Neural progenitor cell (in vitro differentiated cells): Measurements from ENCODE around the gene SEBOX. TPM values are rescaled to one million over a fixed set of nuclear protein-coding genes. Genes with fewer than 3 reads are reported as not detected.

Experiments
- DNase-seq: peaks from one replicate; pipeline ENCODE4 v3.0.0-alpha.2; 2016; ENCODE audit warnings: low spot score
- H2AFZ ChIP-seq: fragments of 200-600 bp; sonication (generic); replicated peaks from 2 replicates; pipeline ENCODE4 v1.6.1; 2016; ENCODE audit warnings: antibody characterized with exemption
- H3F3A ChIP-seq: fragments of 200-600 bp; sonication (generic); 2 replicates; pipeline ENCODE4 v1.6.1; 2016; ENCODE audit warnings: antibody characterized with exemption, low read depth
- H3K27ac ChIP-seq: fragments of 200-600 bp; sonication (generic); 2 replicates; pipeline ENCODE4 v1.5.1; 2016; ENCODE audit warnings: mild to moderate bottlenecking
- H3K27me3 ChIP-seq: fragments of 200-600 bp; sonication (generic); 2 replicates; pipeline ENCODE4 v1.6.1; 2016; ENCODE audit warnings: mild to moderate bottlenecking, moderate library complexity
- H3K36me3 ChIP-seq: fragments of 200-600 bp; sonication (generic); 2 replicates; pipeline ENCODE4 v1.5.1; 2016
- H3K4me1 ChIP-seq: fragments of 200-600 bp; sonication (generic); 2 replicates; pipeline ENCODE4 v1.6.1; 2016; ENCODE audit warnings: mixed run types
- H3K4me2 ChIP-seq: fragments of 200-600 bp; sonication (generic); 2 replicates; pipeline ENCODE4 v1.6.1; 2016
- H3K4me3 ChIP-seq: fragments of 200-600 bp; sonication (generic); 2 replicates; pipeline ENCODE4 v1.5.1; 2016
- H3K79me2 ChIP-seq: fragments of 200-600 bp; sonication (generic); 2 replicates; pipeline ENCODE4 v1.6.1; 2016; ENCODE audit warnings: low read depth
- H3K9ac ChIP-seq: fragments of 200-600 bp; sonication (generic); 2 replicates; pipeline ENCODE4 v1.6.1; 2016
- H3K9me3 ChIP-seq: fragments of 200-600 bp; sonication (generic); 2 replicates; pipeline ENCODE4 v1.5.1; 2016; ENCODE audit warnings: low read depth
- H4K20me1 ChIP-seq: fragments of 200-600 bp; sonication (generic); 2 replicates; pipeline ENCODE4 v1.6.1; 2016; ENCODE audit warnings: low read depth
- H3K27ac Mint-ChIP-seq: 3 replicates; pipeline ENCODE4 v1.8.0; 2021; ENCODE audit warnings: mixed read lengths
- H3K27me3 Mint-ChIP-seq: 2 replicates; pipeline ENCODE4 v1.8.0; 2022; ENCODE audit warnings: low read depth, mild to moderate bottlenecking, inconsistent platforms, moderate library complexity, mixed read lengths; ENCODE audit not compliant: insufficient read depth
- H3K36me3 Mint-ChIP-seq: 3 replicates; pipeline ENCODE4 v1.8.0; 2021; ENCODE audit warnings: mixed read lengths
- H3K4me1 Mint-ChIP-seq: 3 replicates; pipeline ENCODE4 v1.8.0; 2021; ENCODE audit warnings: mixed read lengths
- H3K4me3 Mint-ChIP-seq: 3 replicates; pipeline ENCODE4 v1.8.0; 2021; ENCODE audit warnings: mild to moderate bottlenecking, moderate library complexity, mixed read lengths
- H3K9me3 Mint-ChIP-seq: 3 replicates; pipeline ENCODE4 v1.8.0; 2020; ENCODE audit warnings: mixed read lengths
- EZH2 ChIP-seq: fragments of 200-600 bp; sonication (generic); IDR thresholded peaks from 2 replicates; pipeline ENCODE4 v1.6.1; 2017; ENCODE audit warnings: antibody characterized with exemption, mild to moderate bottlenecking, moderate library complexity
- EZH2phosphoT487 ChIP-seq: fragments of 200-600 bp; sonication (generic); IDR thresholded peaks from 2 replicates; pipeline ENCODE4 v1.6.1; 2017; ENCODE audit warnings: antibody characterized with exemption
- total RNA-seq: library from RNA; depleted of rRNA; stranded (reverse); fragments of >200 nt; gene quantifications from 2 replicates; pipeline ENCODE4 v1.2.3, GENCODE V29; 2015; ENCODE audit warnings: low replicate concordance
- TF ChIP-seq, protein P1 (sequence below): fragments of 200-600 bp; sonication (generic); IDR thresholded peaks from 2 replicates; pipeline ENCODE4 v1.5.1; 2017; ENCODE audit warnings: antibody characterized with exemption, mild to moderate bottlenecking

The SEBOX gene
- total RNA-seq, 1 donor from 2014 or later, result not detected

DNA sequence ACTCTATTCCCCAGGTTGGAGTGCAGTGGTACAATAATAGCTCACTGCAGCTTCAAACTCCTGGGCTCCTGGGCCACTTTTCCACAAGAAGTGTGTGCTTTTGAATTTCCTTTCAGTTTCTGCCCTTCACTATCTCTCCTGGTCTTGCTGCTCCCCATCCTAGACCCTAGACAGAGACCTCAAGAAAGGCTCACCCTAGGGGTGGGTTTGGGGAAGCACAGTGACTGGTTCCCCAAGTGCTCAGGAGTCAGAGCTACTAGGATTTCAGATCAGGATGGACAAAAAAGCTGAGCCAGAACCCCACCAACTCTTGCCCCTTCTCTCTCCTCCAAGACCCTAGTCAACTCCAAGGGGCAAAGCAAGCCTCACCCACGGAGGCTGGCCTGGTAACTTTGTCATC, 1.6 kb upstream of the SEBOX start:
- Histone ChIP-seq H3K27ac (no peak overlapping the region), H3K9me3 (no peaks in the 10 kb centered on the region), H2AFZ (no peak overlapping the region), H3F3A (peaks cover 20% of the 10 kb centered on the region), H3K36me3 (no peaks in the 10 kb centered on the region), H3K4me2 (no peak overlapping the region), H4K20me1 (peaks cover 8% of the 10 kb centered on the region), H3K4me3 (no peak overlapping the region), H3K9ac (no peak overlapping the region), H3K79me2 (no peaks in the 10 kb centered on the region), H3K4me1 (peaks cover 13% of the 10 kb centered on the region), H3K27me3 (no peaks in the 10 kb centered on the region)
- TF ChIP-seq EZH2phosphoT487 (no peak), EZH2 (no peak)
- TF ChIP-seq, protein P1, sequence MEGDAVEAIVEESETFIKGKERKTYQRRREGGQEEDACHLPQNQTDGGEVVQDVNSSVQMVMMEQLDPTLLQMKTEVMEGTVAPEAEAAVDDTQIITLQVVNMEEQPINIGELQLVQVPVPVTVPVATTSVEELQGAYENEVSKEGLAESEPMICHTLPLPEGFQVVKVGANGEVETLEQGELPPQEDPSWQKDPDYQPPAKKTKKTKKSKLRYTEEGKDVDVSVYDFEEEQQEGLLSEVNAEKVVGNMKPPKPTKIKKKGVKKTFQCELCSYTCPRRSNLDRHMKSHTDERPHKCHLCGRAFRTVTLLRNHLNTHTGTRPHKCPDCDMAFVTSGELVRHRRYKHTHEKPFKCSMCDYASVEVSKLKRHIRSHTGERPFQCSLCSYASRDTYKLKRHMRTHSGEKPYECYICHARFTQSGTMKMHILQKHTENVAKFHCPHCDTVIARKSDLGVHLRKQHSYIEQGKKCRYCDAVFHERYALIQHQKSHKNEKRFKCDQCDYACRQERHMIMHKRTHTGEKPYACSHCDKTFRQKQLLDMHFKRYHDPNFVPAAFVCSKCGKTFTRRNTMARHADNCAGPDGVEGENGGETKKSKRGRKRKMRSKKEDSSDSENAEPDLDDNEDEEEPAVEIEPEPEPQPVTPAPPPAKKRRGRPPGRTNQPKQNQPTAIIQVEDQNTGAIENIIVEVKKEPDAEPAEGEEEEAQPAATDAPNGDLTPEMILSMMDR, result no peak
- no peak for DNase-seq
- peaks cover 3% of the 10 kb centered on the region for H3K27me3 Mint-ChIP-seq
- peaks cover 17% of the 10 kb centered on the region for H3K4me1 Mint-ChIP-seq
- H3K36me3 Mint-ChIP-seq, result no peaks in the 10 kb centered on the region
- no peaks in the 10 kb centered on the region for H3K9me3 Mint-ChIP-seq
- no peak overlapping the region for H3K27ac Mint-ChIP-seq
- H3K4me3 Mint-ChIP-seq, result no peak overlapping the region

DNA sequence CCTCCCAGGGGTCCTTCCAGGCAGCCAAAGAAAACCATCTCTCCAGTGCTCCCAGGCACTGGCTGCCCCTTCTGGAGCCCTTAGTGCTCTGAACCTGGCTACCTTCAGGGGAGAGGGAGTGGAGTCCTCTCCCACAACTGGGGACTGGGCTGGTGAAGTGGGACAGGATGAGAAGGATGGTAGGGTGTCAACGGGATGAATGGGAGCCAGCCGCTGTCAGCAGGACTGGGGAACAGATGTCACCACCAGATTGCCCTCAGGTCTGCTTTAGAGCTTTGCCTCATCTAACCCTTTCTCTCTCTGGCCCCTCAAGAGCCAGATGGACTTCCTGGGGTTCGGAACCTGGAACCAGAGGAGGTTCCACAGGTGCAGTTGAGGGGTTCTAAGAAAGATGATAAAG, 488 bp upstream of the SEBOX start:
- H3K4me2 ChIP-seq, result no peak overlapping the region
- H4K20me1 ChIP-seq, result peaks cover 8% of the 10 kb centered on the region
- H3K4me1 ChIP-seq, result peaks cover 7% of the 10 kb centered on the region
- H2AFZ ChIP-seq, result no peak overlapping the region
- no peak overlapping the region for H3K9ac ChIP-seq
- Mint-ChIP-seq H3K9me3 (no peaks in the 10 kb centered on the region), H3K36me3 (peaks cover 3% of the 10 kb centered on the region), H3K4me3 (no peak overlapping the region), H3K4me1 (peaks cover 9% of the 10 kb centered on the region), H3K27me3 (peaks cover 3% of the 10 kb centered on the region), H3K27ac (no peak overlapping the region)
- peaks cover 12% of the 10 kb centered on the region for H3F3A ChIP-seq
- H3K79me2 ChIP-seq, result no peaks in the 10 kb centered on the region
- no peak for DNase-seq
- no peak for TF ChIP-seq EZH2phosphoT487
- TF ChIP-seq EZH2, result no peak
- TF ChIP-seq, protein P1, result no peak
- H3K27ac ChIP-seq, result no peak overlapping the region
- H3K36me3 ChIP-seq, result no peaks in the 10 kb centered on the region
- no peak overlapping the region for H3K4me3 ChIP-seq
- no peaks in the 10 kb centered on the region for H3K9me3 ChIP-seq
- no peaks in the 10 kb centered on the region for H3K27me3 ChIP-seq

DNA sequence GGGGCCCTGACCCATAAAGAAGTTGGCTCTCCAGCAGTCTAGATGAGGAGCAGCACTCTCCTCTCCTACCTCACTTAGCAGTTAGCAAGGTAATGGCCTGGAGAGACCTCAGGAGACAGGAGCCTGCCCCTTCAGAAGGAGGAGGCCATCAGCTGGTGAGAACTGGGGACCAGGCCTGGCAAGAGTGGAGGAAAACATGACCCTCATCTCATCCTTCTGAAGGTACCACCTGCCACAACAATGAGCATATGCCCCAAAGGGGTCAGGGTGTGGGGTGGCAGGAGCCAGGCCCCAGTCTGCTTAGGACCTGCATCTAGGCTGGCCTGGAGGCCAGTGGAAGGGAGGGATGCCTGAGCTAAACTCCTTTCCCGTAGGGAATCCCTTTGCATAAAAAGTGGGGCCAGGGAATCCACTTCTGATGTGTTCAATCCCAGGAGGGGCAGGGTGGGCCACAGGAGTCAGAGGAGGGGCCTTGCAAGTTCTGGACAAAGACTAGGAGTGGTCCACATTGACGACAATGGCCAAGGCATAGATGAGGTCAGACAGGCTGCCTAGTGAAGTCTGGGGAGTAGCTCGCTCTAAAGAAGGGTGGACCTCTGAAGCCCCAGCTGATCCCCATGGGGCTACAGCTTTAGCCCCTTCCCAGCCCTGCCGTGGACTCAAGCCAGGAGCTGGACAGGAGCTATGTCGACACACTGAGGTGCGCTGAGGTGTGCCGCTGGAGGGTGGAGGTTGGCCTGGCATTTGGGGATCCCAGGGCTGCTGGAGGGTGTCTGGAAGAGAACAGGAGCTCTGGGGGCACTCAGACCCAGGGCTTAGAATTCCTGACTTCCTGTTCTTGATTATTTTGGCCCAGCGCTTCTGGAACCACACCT, 986 bp downstream of the SEBOX start:
- Mint-ChIP-seq H3K27me3 (no peaks in the 10 kb centered on the region), H3K36me3 (peaks cover 8% of the 10 kb centered on the region), H3K4me3 (no peak overlapping the region), H3K27ac (no peak overlapping the region), H3K9me3 (no peaks in the 10 kb centered on the region), H3K4me1 (no peaks in the 10 kb centered on the region)
- Histone ChIP-seq H3F3A (no peaks in the 10 kb centered on the region), H2AFZ (no peak overlapping the region), H3K4me1 (no peaks in the 10 kb centered on the region), H3K9ac (no peak overlapping the region), H3K27me3 (no peaks in the 10 kb centered on the region), H3K9me3 (no peaks in the 10 kb centered on the region), H3K79me2 (peaks cover 1% of the 10 kb centered on the region), H3K36me3 (peaks cover 4% of the 10 kb centered on the region), H4K20me1 (no peaks in the 10 kb centered on the region), H3K4me2 (no peak overlapping the region), H3K4me3 (no peak overlapping the region), H3K27ac (no peak overlapping the region)
- DNase-seq, result no peak
- TF ChIP-seq EZH2 (no peak), EZH2phosphoT487 (no peak)
- TF ChIP-seq, protein P1, result no peak
